HG02642 (cell line): ENCODE measurements around the gene NAALAD2.
A peak's percentile ranks its signal among the peaks of the same experiment; 100 is the strongest.
"Not testable (repeated sequence)": the region's sequence is repeated elsewhere in the genome, so short reads cannot be mapped to it uniquely, and the experiment has no call there.

Experiments
- ATAC-seq: cut with Tn5 transposase; IDR thresholded peaks from one replicate; pipeline ENCODE4 v1.9.1; 2021; ENCODE audit warnings: mild to moderate bottlenecking; ENCODE audit not compliant: unreplicated experiment, poor library complexity

NAALAD2 gene

DNA sequence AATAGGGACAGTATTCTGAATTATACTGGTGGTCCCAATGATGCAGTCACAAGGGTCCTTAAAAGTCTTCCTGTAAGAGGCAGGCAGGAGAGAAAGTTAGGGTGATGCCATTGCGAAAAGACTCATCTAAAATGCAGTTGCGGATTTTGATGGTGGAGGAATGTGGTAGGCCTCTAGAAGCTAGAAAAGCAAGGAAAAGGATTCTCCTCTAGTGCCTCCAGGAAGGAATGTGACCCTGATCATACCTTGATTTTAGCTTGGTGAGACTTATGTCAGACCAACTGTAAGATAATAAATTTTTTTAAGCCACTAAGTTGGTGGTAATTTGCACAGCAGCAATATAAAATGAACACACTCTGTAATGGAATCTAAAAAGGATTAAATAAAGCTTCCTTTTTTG, 54.5 kb downstream of the NAALAD2 start:
- no peak for ATAC-seq

DNA sequence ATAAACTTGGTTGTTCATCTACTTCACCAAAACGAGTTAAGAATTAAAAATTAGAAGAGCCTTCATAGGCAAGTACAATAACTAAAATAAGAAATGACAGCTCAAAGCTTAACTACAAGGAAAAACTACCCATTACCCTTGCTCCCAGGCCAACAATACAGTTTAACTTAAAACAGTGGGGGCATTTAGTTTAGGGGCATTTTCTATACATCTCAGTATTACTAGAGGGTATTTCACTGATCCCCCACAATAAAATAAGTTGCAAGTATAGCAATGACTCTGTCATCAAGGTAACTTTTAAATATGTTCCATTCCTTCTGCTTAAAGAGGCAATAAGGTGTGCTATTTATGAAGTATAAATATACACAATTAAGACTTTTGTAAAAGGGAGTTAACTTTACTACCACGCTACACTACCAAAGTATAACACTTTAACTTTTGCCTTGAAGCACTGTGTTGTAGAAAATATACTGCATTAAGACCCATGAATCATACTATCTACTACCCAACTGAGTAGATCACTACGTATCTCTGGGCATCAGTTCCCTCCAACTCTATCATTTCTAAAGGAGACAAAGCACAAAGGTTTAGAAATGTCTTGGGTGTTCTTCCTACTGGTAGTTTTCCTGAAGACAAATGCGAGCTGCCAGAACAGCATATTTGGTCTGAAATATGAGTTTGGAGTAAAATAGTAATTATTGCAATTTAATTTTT, 58.6 kb downstream of the NAALAD2 start:
- ATAC-seq: peak; percentile 58

DNA sequence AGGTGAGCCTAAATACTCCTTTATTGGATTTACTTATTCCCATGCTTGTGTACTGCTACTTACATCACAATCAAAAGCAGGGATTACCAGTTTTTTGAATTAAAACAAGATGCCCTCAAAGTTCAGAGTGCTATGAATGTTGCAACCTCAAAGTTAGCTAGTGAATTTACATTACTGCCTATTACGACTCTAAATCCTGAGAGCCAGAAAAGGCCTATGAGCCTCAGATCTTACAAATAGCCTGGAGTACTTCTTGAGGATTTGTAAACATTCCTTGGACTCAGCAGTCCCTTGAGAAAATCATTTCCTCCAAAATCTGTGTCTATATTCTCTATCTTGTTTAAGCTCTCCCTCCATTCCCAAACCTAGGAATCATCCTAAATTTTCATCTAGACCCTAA, 62.9 kb downstream of the NAALAD2 start:
- ATAC-seq: no peak

DNA sequence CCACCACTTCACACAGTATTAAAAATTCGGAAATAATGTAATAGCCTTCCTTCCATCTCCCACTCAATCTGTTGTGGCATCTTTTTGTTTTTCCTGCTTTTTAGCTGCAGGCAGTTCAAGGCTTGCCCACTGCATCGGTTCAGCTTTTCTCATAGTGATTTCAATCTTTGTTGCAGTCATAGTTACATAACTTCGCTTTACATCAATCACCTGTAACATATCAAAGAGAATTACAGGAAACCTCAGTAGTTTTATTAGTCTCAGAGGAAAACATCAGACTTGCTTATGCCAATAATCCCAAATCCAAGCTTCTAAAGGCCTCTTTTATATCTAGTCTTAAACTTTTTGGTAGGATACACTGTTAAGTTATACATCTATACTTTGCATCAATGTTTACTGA, 67.9 kb downstream of the NAALAD2 start:
- ATAC-seq: no peak

DNA sequence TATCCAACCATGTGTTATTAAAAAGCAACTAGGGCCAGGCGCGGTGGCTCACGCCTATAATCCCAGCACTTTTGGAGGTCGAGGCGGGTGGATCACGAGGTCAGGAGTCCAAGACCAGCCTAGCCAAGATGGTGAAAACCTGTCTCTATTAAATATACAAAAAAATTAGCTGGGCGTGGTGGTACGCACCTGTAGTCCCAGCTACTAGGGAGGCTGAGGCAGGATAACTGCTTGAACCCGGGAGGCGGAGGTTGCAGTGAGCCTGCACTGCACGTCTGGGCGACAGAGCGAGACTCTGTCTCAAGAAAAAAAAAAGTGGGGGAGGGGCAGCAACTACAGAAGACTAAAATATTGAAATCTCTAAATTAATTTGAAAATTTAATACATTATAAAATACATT, 69.9 kb downstream of the NAALAD2 start:
- ATAC-seq: no peak

DNA sequence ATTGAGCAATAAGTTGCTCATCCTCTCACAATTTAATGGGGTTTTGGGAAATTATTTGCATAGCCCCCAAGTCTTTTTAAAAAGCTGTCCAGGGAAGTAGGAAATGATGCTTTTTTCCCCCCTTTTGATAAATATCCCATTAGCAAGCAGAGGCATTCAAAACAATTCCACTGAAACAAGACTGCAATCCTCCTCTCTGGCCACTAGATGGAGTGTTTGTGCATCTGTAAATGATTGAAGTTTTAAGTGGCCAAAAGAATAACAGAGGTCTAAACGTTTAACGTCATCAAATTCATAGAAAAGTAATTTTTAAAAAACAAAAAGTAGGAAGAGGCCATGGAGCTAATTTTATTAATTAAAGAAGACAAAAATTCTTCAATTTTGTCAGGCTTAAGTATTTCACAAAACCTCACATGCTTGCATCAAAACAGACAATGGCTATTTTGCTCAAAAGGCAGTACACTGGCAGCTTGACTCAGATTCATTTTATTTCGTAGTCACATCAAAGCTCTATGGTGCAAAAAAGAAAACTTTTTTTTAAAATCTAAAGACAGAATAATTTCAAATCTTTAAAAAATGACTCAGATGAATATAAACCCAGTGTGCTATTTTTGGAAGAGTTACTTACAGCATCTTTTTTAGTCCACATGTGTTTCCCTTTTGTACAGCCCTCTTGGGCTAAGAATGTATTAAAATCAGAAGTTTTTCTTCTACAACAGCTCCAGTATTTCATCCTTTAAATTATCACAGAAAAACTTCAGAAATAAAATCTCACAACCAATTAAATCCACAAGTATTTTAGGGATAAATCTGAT, 70.6 kb downstream of the NAALAD2 start:
- ATAC-seq: peak; percentile 78

DNA sequence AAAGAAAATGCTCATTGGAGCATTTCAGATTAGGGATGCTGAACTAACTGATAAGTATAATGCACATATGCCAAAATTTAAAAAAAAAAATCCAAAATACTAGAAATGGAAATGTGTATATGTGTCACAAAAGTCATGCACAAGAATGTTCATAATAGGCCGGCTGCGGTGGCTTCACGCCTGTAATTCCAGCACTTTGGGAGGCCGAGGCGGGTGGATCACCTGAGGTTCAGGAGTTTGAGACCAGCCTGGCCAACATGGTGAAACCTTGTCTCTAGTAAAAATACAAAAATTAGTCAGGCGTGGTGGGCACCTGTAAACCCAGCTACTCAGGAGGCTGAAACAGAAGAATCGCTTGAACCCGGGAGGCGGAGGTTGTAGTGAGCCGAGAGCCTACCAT, 73.5 kb downstream of the NAALAD2 start:
- ATAC-seq: not testable (repeated sequence)

DNA sequence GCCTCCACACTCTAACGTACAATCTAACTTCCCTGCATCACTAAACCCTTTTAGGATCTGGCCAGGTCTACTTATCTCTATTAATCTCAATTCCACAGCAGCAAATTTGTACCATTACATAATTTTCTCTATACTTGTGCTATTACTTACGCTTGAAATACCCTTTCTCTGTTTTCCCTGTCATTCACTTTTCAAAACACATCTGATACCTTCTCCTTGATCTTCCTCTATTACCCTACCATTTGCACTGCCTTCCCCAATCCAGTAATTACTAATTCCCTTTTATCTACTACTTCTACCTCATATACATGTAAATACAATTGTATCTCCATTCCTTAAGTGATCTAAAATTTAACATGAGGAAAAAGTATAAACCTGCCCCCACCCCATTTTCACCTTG, 74.4 kb downstream of the NAALAD2 start:
- no peak for ATAC-seq

DNA sequence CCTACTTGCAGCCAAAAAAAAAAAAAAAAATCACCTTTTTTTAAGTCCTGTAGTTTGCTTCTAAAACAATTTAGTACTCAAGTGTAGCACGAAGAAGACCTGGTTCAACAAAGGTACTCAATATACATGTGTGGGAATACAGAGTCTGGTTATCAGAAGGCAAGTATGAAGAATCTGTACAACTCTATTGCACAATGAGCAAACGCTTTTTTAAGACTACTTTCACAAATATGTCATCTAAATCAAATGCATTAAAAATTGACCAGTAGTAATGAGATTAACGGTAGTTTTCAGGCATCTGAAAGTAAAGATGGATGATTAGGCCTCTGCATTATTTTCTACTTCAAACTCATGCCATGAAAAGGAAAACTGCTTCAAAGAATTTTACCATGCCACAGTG, 78.9 kb downstream of the NAALAD2 start:
- no peak for ATAC-seq

DNA sequence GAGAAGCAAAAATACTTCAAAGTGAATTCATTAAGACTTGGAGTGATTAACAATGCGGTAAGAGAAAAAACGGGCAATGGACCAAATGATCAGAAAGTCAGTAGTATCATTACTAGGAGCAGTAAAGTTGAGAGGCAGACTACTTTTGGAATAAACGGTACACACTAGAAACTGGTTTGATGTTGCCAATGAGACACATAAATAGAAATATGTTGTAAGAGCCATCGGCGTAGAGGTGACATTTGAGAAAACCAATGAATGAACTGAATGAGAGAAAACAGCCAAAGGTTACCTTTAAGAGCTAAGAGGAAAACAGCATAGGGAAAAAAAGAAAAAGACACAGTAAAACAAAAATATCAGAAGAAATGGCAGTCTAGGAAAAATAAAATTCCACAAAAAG, 82.1 kb downstream of the NAALAD2 start:
- no peak for ATAC-seq

DNA sequence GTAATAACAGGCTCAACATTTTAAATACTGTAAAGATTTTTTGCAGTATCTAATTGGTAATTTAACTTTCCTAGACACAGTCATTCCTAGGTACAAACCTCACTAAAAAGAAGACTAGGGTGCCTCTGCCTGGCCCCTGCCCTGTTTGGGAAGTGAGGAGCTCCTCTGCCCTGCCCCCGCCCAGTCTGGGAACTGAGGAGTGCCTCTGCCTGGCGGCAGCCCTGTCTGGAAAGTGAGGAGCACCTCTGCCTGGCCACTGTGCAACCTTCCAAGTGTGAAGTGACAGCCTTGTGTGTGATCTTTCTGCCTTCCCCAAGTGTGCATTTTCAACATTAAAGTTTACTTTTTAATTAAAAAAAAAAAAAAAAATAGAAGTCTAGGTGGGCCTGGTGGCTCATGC, 84.1 kb downstream of the NAALAD2 start:
- no peak for ATAC-seq

DNA sequence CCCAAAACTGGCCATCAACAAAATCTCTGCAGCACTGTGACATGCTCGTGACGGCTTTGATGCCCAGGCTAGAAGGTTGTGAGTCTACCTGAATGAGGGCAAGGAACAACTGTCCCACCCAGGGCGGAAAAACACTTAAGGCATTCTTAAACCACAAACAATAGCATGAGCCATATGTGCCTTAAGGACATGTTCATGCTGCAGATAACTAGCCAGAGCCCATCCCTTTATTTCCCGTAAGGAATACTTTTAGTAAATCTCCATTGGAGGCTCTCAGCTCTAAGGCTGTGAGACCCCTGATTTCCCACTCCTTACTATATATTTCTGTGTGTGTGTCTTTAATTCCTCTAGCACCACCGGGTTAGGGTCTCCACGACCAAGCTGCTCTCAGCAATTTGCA, 85.0 kb downstream of the NAALAD2 start:
- ATAC-seq: no peak

DNA sequence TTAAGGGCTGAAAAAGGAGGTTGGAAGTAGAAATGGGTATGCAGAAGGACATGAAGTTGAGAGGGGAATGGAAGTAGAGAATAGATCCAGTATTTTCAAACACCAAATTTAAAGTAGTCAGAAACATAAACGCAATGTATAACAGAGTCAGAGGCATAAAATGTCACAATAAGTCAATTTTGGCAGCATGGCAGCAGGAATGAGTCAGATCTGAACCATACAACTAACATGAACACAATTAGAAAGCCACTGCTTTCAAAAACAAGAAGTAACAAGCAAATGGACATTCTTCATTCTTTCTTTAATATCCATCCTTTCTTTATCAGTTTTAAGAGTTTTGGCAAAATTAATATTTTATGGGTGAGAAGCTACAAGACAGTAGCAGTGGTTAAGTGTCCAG, 85.9 kb downstream of the NAALAD2 start:
- ATAC-seq: no peak

DNA sequence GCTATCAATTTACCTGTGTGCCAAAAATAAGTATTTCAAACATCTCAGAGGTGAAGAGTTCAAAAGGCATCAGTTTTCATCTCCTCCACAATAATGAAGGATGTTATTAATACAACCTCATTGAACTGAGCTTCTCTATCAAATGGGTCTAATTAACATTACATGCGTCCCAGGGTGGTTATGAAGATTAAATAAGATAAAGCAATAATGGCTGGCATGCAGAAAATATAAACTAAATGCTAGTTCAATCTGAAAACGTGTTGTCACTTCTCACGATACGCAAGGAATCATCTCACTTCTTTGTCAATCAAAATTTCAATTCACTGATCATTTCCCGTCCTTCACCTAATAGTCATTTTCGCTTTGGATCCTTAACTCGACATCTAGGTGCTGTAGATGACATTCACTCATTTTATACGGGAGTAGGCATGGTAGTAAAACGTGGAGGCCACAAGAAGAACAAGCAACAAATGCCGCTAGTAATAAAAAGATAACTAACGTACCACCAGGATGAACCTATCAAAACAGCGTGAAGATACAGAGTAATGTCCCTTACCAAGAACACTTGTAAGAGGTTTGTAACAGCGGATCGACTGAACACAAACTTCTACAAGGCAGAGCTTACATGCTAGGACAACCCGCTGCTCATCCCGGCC, 87.5 kb downstream of the NAALAD2 start:
- no peak for ATAC-seq

DNA sequence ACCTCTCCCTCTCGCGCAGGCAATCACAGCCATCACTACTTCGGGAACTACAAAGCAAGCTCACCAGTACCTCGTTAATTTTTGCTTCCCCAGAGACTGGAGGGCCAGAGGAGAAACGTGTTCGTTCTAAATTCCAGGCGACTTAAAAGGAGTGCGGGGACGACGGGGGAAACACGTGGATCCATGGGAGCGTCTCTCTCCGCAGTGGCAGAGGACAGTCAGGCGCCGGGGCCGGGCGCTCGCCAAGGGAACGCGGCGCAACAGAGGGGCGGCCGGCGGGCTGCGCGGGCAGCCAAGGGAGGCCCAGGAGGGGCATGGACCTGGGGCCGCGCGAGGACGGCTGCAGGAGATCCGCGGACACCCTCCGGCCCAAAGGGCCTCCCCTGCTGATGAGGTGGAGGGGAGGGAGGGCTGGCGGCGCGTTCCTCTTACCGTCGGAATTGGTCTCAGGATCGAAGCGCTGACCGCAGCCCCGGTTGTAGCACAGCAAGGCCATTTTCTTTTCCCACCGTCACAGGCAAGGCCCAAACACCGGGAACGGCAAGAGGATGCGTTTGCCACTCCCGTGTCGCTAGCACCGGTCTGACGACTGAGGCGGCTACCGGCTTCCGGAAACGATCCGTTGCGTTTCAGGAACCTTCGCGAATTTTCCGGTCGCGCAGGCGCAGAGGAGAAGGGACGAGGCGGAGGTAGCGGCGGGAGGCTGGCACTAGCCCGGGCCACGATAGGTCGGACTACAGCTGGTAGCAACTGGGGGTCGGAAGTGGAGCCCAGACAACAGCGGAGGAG, 88.2 kb downstream of the NAALAD2 start, which contains the start of gene CHORDC1:
Gene CHORDC1 (minus strand): TSS at position 591 of the 789 bp plus-strand sequence. CDS start 95 bp downstream, at position 496.
- ATAC-seq: peak; percentile 96

DNA sequence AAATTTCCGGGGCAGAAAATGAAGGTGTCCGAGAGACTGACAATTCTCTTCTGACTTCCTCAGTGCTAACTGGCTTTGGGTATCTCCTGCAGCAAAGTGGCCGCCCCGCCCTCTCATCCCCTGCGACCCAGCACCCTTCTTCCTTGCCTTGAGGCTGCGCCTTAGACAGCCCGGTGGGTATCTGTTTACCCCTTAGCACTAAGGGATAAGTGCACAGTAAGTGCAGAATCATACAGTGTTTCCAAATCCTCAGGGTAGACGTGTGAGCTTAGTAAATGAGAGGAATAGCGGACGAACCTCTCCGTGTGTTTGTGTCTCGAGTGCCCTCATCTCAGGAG, 88.8 kb downstream of the NAALAD2 start:
- ATAC-seq: peak; percentile 59

DNA sequence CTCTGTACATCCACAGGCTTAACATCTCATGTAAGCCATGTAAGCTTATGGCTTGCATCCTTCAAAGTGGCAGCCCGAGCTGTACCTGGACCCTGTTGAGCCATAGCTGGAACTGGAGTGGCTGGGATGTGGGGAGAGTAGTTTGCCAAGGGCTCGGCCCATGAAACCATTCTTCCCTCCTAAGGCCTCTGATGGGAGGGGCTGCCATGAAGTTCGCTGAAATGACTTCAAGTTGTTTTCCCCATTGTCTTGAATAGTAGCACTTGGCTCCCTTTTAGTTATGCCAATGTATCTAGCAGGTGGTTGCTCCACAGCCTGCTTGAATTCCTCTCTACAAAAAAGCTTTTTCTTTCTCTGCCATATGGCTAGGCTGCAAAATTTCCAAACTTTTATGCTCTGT, 93.6 kb downstream of the NAALAD2 start:
- ATAC-seq: no peak

DNA sequence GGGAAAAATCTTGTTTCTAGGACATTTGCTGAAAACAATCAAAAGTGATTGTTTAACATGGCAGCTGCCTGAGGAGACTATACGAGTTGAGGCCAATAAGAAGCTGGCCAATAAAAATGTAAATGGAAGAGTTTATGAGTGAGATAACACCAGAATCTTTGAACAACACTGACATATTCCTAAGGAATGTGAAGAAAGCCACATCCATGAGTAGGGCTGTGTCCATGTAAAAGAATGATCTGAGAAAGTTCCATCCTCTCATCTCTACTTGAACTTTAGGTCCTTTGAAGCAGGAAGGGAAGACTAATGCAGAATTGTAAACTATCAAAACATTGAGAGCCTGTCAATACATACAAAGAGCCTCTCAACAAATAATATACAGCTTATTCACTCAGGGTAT, 95.3 kb downstream of the NAALAD2 start:
- no peak for ATAC-seq

DNA sequence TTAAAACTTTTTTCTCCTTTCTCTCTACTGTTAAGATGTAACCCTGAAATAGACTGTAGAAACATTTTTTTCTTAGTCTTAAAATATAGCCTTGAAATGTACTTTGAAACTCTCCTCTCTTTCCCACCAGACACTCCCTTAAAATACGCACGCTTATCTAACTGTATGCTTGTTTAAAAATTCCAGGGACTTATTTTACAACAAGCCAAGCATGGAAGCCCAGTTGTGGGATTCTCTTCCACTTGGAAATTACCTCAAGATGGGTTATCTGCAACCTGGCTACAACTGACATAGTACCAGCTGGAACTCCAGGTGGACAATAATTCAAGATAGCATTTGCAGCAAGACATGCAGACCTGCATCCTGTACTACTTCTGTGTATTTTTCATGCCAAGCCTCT, 100.5 kb downstream of the NAALAD2 start:
- no peak for ATAC-seq

DNA sequence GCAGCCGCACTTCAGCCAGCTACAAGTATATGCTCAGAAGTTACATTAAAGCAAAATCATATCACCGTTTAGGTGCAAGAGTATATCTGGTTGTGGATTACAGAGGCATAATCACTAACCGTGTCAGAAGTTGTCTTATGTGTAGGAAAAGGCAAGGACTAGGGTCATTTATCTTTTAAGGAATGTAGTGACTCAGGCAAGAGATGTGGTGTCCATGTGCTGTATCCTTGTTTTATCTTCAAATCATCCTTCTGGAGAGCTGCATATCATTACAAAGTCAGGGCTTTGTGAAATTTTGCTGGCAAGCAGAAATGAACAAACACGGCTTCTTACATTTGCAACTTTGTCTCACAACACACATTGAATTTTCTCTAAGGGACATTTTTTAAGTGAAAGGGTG, 101.1 kb downstream of the NAALAD2 start:
- ATAC-seq: no peak

DNA sequence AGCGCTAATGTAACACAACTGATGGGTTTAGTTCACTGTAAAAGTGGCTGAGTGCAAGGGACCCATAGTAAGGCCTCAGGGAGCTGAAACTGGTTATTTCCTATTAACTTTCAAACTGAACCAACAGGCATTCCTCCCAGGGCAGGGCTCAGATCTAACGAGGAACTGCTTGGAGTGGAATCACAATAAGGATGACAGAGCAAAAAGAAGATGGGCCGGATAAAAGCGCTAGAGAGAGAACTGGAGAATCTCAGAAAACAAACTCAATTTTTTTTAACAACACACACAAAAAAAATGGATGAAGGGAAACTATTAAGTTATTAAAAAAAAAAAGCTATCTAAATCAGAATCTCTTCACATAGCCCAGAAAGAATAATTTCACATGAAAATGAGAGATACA, 102.5 kb downstream of the NAALAD2 start:
- no peak for ATAC-seq
